Measurements from ENCODE around the gene MMP28.
"Not testable (repeated sequence)": the region's sequence is repeated elsewhere in the genome, so short reads cannot be mapped to it uniquely, and the experiment has no call there.

The MMP28 gene

GRCh38 chr17:35765086-35765710 lies 30.2 kb downstream of the MMP28 start:
- DNase-seq, result no peak

- peak; percentile 72 to 88 (median 82) for DNase-seq
These were observed 31.1 kb downstream of the MMP28 start for GRCh38 chr17:35764123-35764991.

- DNase-seq, result no peak
These were observed 31.7 kb downstream of the MMP28 start for GRCh38 chr17:35763767-35764122.

GRCh38 chr17:35761601-35762000 lies 33.8 kb downstream of the MMP28 start:
- no peak for DNase-seq

- DNase-seq, result no peak
These were observed 34.9 kb downstream of the MMP28 start, which contains the start of gene C17orf50 for GRCh38 chr17:35760587-35760986. C17orf50 (plus strand) TSS chr17:35760887; CDS start chr17:35760942, 55 bp downstream.

- no peak for DNase-seq
These were observed 38.2 kb downstream of the MMP28 start for GRCh38 chr17:35757243-35757642.

- DNase-seq, result no peak
These were observed 42.3 kb downstream of the MMP28 start, which contains the start of gene GAS2L2 for GRCh38 chr17:35752945-35753764. GAS2L2 (minus strand) TSS chr17:35753239; CDS start chr17:35752850, 389 bp downstream.

- DNase-seq, result no peak
These were observed 43.0 kb downstream of the MMP28 start for GRCh38 chr17:35752471-35752870.

GRCh38 chr17:35751541-35751940 lies 43.9 kb downstream of the MMP28 start:
- DNase-seq, result not testable (repeated sequence)

- no peak for DNase-seq
These were observed 44.7 kb downstream of the MMP28 start for GRCh38 chr17:35750526-35751395.

- no peak for DNase-seq
These were observed 45.7 kb downstream of the MMP28 start for GRCh38 chr17:35749560-35750412.

- no peak for DNase-seq
These were observed 46.5 kb downstream of the MMP28 start for GRCh38 chr17:35748979-35749378.

GRCh38 chr17:35748341-35748841 lies 47.0 kb downstream of the MMP28 start:
- DNase-seq, result no peak

GRCh38 chr17:35747540-35748017 lies 47.9 kb downstream of the MMP28 start:
- peak; percentile 45 to 82 (median 66) for DNase-seq

GRCh38 chr17:35745749-35746320 lies 49.6 kb downstream of the MMP28 start:
- no peak for DNase-seq

- DNase-seq, result no peak
These were observed 50.2 kb downstream of the MMP28 start for GRCh38 chr17:35745246-35745645.

GRCh38 chr17:35744830-35745229 lies 50.6 kb downstream of the MMP28 start:
- no peak for DNase-seq

GRCh38 chr17:35743626-35744328 lies 51.7 kb downstream of the MMP28 start:
- DNase-seq, result no peak

- no peak for DNase-seq
These were observed 52.5 kb downstream of the MMP28 start for GRCh38 chr17:35742896-35743477.
